ENCODE data around the gene E2F4. TPM values are rescaled to one million over a fixed set of nuclear protein-coding genes. Genes with fewer than 3 reads are reported as not detected.
A peak's percentile ranks its signal among the peaks of the same experiment; 100 is the strongest.

The E2F4 gene
- total and polyA plus RNA-seq, 2 experiments from 2014 or later: 67.0 to 135 TPM

GRCh38 chr16:67192781-67193361, 916 bp downstream of the E2F4 start (continued):
- TF ChIP-seq ZNF462 (CRISPR knock-in tag; IDR thresholded peaks at IDR 0.05): no peak
- no peak for TF ChIP-seq STAT1 (IDR thresholded peaks at IDR 0.05; ENCODE audit: unreplicated experiment)
- no peak for TF ChIP-seq JUNB (IDR thresholded peaks at IDR 0.05; ENCODE audit: unreplicated experiment)
- TF ChIP-seq EZH2 (IDR thresholded peaks at IDR 0.05; ENCODE audit: low read depth, unreplicated experiment): no peak

- Mint-ChIP-seq H3K4me1 (peaks cover 25% of the 10 kb centered on the region), H3K36me3 (ENCODE audit: low read depth) (peaks cover 49% of the 10 kb centered on the region), H3K27ac (no peak overlapping the region), H3K9me3 (no peaks in the 10 kb centered on the region), H3K27me3 (ENCODE audit: insufficient read depth, low read depth, poor library complexity) (peaks cover 10% of the 10 kb centered on the region), H3K4me3 (peak overlapping the region; percentile 93)
- H4K20me1 ChIP-seq (replicated peaks; ENCODE audit: insufficient read depth): peaks cover 22% of the 10 kb centered on the region
- H3K4me1 ChIP-seq (ENCODE audit: insufficient read depth): peaks cover 13% of the 10 kb centered on the region
- no peaks in the 10 kb centered on the region for H3K27me3 ChIP-seq (ENCODE audit: insufficient read depth)
- TF ChIP-seq ZNF331 (CRISPR knock-in tag; IDR thresholded peaks at IDR 0.05; ENCODE audit: low read depth) (no peak), REST (IDR thresholded peaks at IDR 0.05; ENCODE audit: unreplicated experiment) (no peak)
- no peak overlapping the region for H2AFZ ChIP-seq
- H3K4me2 ChIP-seq: peak overlapping the region; percentile 98
- H3K27ac ChIP-seq (ENCODE audit: low read depth): no peak overlapping the region
- H3F3A ChIP-seq (replicated peaks; ENCODE audit: low read depth): peaks cover 19% of the 10 kb centered on the region; the same call in 1 of the 2 replicates
- H3K9me2 ChIP-seq (ENCODE audit: insufficient read depth): no peaks in the 10 kb centered on the region
- peak overlapping the region; percentile 97 for H3K4me3 ChIP-seq
- DNase-seq (ENCODE audit: low spot score) (no peak), ATAC-seq (no peak)
- H3K79me2 ChIP-seq (replicated peaks; ENCODE audit: insufficient read depth): peaks cover 21% of the 10 kb centered on the region
- H3K36me3 ChIP-seq (ENCODE audit: insufficient read depth): peaks cover 20% of the 10 kb centered on the region; the same call in 1 of the 2 replicates
Measured at GRCh38 chr16:67193536-67193935, 1.6 kb downstream of the E2F4 start.
